SK-N-SH treated with all-trans-retinoic acid at 6 μM for 48 hours (cell line): ENCODE measurements around the gene CFAP52.
"Not testable (repeated sequence)": the region's sequence is repeated elsewhere in the genome, so short reads cannot be mapped to it uniquely, and the experiment has no call there.

Source experiments
- ARNTL ChIP-seq: fragments of 450-650 bp; formaldehyde crosslinking; IDR thresholded peaks from 2 replicates; pipeline ENCODE4 v1.5.0; 2020; ENCODE audit warnings: low read depth, mild to moderate bottlenecking, moderate library complexity, borderline replicate concordance
- BACH2 ChIP-seq: fragments of 250-450 bp; sonication (Bioruptor Pico); IDR thresholded peaks from 2 replicates; pipeline ENCODE4 v1.9.0; 2021; ENCODE audit warnings: mild to moderate bottlenecking, borderline replicate concordance
- TF ChIP-seq, protein P1 (sequence below): fragments of 250-450 bp; sonication (Bioruptor Pico); IDR thresholded peaks from 2 replicates; pipeline ENCODE4 v1.5.1; 2020; ENCODE audit warnings: low read depth, mild to moderate bottlenecking, moderate library complexity
- TF ChIP-seq, protein P2 (sequence below): fragments of 250-450 bp; sonication (Bioruptor Pico); IDR thresholded peaks from 2 replicates; pipeline ENCODE4 v1.5.0; 2020; ENCODE audit warnings: mild to moderate bottlenecking, moderate library complexity

GRCh38 chr17:9566739-9567138 is 9.7 kb upstream of the CFAP52 start:
- TF ChIP-seq, protein P1, sequence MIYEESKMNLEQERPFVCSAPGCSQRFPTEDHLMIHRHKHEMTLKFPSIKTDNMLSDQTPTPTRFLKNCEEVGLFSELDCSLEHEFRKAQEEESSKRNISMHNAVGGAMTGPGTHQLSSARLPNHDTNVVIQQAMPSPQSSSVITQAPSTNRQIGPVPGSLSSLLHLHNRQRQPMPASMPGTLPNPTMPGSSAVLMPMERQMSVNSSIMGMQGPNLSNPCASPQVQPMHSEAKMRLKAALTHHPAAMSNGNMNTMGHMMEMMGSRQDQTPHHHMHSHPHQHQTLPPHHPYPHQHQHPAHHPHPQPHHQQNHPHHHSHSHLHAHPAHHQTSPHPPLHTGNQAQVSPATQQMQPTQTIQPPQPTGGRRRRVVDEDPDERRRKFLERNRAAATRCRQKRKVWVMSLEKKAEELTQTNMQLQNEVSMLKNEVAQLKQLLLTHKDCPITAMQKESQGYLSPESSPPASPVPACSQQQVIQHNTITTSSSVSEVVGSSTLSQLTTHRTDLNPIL (CRISPR knock-in tag): not testable (repeated sequence)
- not testable (repeated sequence) for TF ChIP-seq BACH2 (CRISPR knock-in tag); ARNTL
- TF ChIP-seq, protein P2, sequence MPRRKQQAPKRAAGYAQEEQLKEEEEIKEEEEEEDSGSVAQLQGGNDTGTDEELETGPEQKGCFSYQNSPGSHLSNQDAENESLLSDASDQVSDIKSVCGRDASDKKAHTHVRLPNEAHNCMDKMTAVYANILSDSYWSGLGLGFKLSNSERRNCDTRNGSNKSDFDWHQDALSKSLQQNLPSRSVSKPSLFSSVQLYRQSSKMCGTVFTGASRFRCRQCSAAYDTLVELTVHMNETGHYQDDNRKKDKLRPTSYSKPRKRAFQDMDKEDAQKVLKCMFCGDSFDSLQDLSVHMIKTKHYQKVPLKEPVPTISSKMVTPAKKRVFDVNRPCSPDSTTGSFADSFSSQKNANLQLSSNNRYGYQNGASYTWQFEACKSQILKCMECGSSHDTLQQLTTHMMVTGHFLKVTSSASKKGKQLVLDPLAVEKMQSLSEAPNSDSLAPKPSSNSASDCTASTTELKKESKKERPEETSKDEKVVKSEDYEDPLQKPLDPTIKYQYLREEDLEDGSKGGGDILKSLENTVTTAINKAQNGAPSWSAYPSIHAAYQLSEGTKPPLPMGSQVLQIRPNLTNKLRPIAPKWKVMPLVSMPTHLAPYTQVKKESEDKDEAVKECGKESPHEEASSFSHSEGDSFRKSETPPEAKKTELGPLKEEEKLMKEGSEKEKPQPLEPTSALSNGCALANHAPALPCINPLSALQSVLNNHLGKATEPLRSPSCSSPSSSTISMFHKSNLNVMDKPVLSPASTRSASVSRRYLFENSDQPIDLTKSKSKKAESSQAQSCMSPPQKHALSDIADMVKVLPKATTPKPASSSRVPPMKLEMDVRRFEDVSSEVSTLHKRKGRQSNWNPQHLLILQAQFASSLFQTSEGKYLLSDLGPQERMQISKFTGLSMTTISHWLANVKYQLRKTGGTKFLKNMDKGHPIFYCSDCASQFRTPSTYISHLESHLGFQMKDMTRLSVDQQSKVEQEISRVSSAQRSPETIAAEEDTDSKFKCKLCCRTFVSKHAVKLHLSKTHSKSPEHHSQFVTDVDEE (CRISPR knock-in tag): not testable (repeated sequence)
